Lower leg skin (tissue), 4 donors: ENCODE data around the gene ZFAND6. TPM values are rescaled to one million over a fixed set of nuclear protein-coding genes. Genes with fewer than 3 reads are reported as not detected.

ENCODE experiments used
- DNase-seq, 2 donors: peaks; one replicate each; pipeline ENCODE4 v3.0.0-alpha.2; 2019; ENCODE audit warnings: low spot score in 2 of 2
- H3K4me3 ChIP-seq: fragments of 200-600 bp; sonication (generic); 2 replicates; pipeline ENCODE4 v1.5.1; 2017; ENCODE audit warnings: mild to moderate bottlenecking, low read depth; ENCODE audit not compliant: poor library complexity, severe bottlenecking
- POLR2A ChIP-seq, 2 donors: fragments of 450-650 bp; IDR thresholded peaks; one replicate each; pipeline ENCODE4 v1.6.1; 2016 to 2017; ENCODE audit warnings: antibody characterized with exemption in 2 of 2, mild to moderate bottlenecking in 1 of 2, moderate library complexity in 1 of 2
- WGBS, 2 donors: methylation state at CpG; one replicate each; pipeline ENCODE4 v1.1.5; 2018; 5-methylcytosine and 5-hydroxymethylcytosine counted together
- intact Hi-C: fragments of 100-400 bp; cut with DNase I; formaldehyde crosslinking; loops from one replicate; pipeline ENCODE4 v1.15.0; 2023; ENCODE audit warnings: low total_unique reads
- total RNA-seq, 4 donors: library from RNA; depleted of rRNA; stranded (reverse); fragments of >200 nt; gene quantifications; one replicate each; pipeline ENCODE4 v1.1.0, GENCODE V29; 2016
- TF ChIP-seq, protein P1 (sequence below), 3 donors: fragments of 450-650 bp; IDR thresholded peaks; one replicate each; pipeline ENCODE4 v1.5.1; 2016; ENCODE audit warnings: antibody characterized with exemption in 3 of 3, mild to moderate bottlenecking in 3 of 3, moderate library complexity in 2 of 3

ZFAND6 gene
- total RNA-seq, 4 donors from 2014 or later, result 95.6 to 139 (median 107) TPM

DNA sequence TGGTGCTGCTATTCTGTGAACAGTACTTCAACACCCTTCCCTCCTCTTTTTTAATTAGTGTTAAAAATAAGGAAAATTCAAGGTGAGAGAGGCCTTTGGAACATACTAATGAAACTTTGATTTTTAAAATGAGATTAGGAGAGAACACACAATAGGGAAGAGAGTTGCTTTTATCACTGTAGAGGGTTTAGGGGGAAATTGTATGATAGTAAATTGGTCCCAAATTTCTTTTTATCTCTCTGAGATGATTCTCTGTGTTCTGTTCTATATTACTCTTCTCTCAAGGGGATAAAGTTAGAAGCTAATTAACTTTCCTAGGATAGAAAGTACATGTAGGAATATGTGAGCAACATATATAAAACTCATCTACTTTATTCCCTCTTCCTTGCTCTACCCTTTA is 40.8 kb downstream of the ZFAND6 start:
- H3K4me3 ChIP-seq, result no peak overlapping the region
- no peak for DNase-seq
- no peak for TF ChIP-seq POLR2A (IDR thresholded peaks at IDR 0.05)
- TF ChIP-seq, protein P1, sequence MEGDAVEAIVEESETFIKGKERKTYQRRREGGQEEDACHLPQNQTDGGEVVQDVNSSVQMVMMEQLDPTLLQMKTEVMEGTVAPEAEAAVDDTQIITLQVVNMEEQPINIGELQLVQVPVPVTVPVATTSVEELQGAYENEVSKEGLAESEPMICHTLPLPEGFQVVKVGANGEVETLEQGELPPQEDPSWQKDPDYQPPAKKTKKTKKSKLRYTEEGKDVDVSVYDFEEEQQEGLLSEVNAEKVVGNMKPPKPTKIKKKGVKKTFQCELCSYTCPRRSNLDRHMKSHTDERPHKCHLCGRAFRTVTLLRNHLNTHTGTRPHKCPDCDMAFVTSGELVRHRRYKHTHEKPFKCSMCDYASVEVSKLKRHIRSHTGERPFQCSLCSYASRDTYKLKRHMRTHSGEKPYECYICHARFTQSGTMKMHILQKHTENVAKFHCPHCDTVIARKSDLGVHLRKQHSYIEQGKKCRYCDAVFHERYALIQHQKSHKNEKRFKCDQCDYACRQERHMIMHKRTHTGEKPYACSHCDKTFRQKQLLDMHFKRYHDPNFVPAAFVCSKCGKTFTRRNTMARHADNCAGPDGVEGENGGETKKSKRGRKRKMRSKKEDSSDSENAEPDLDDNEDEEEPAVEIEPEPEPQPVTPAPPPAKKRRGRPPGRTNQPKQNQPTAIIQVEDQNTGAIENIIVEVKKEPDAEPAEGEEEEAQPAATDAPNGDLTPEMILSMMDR (IDR thresholded peaks at IDR 0.05), result no peak
- intact Hi-C loops, result no loop called here

DNA sequence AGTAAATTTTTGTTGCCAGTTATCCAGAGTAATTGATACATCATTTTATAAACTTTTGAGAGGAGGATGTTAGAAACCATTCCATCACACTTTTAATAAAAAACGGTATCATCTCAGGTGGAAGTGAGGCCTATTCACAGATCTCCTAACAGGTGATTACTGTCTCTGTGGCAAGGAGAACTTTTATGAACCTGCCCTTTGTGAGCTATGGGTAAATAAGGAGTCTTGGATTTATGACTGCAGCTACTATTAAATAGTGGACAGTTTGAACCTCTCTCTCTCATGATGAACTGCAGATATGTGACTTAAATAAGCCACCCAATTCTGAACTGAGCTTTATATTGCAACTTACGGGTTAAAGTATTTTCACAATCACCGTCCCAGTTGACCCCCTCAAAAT is 45.7 kb downstream of the ZFAND6 start:
- TF ChIP-seq, protein P1 (IDR thresholded peaks at IDR 0.05), result no peak
- no peak for TF ChIP-seq POLR2A (IDR thresholded peaks at IDR 0.05)
- H3K4me3 ChIP-seq, result no peak overlapping the region
- intact Hi-C loops, result no loop called here
- DNase-seq, result no peak
- 88 to 93% methylated on average over 3 of the region's 3 CpGs for WGBS, 2 donors

DNA sequence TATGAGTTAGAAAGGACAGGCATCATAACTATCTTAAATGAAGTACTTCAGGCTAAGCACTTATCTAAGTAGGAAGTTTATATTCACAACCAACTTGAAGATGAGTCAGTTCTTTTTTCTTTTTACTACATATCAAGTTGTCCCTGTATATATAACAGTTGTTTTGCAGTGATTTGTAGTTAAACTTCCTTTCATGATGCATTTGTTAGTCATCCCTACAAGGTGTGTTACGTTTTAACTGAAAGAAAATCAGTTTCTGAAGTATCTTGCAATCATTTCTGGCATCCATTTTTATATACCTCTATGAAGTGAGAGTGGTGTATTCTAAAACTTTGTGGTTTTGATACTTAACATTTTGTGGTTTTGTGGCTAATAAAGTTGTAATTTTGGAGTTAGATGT is 46.1 kb downstream of the ZFAND6 start:
- intact Hi-C loops, result no loop called here
- DNase-seq, result no peak
- 51 to 62% methylated on average over 1 of the region's 1 CpG for WGBS, 2 donors
- TF ChIP-seq, protein P1 (IDR thresholded peaks at IDR 0.05), result no peak
- no peak for TF ChIP-seq POLR2A (IDR thresholded peaks at IDR 0.05)
- no peak overlapping the region for H3K4me3 ChIP-seq

DNA sequence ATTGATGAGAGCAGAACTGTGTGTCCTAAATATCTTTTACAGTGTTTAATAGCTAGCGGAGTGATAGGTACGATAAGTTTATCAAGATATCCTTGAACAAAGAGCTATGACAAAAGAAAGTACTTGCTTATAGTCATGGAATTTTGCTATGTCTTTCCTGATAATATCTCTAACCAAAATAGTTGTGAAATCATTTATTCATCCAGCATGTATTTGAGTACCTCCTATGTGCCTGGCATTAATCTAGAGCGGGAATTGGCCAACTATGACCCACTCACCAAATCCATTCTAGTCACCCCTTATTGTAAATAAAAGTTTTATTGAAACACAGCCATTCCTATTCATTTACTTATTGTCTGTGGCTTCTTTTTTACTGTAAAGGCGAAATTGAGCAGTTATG is 46.6 kb downstream of the ZFAND6 start:
- intact Hi-C loops, result no loop called here
- no peak for TF ChIP-seq POLR2A (IDR thresholded peaks at IDR 0.05)
- H3K4me3 ChIP-seq, result no peak overlapping the region
- 85 to 90% methylated on average over 4 of the region's 4 CpGs for WGBS, 2 donors
- DNase-seq, result no peak

DNA sequence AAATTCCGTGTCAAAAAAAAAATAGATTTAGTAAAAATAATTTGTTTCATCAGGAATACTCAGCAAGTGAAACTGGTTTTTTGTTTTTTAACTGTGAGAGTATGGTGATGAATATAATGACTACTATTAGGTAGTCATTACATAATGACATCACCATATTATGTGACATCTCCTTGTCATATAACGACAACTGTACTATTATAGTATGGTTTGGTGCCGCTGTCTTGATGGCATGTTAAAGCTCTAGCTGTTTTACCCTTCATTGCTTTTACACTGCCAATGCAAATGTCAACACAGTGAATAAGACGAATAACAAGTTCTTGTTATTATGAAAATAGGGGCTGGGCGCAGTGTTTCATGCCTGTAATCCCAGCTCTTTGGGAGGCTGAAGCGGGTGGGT is 47.7 kb downstream of the ZFAND6 start:
- 94 to 95% methylated on average over 6 of the region's 6 CpGs for WGBS, 2 donors
- TF ChIP-seq, protein P1 (IDR thresholded peaks at IDR 0.05), result no peak
- TF ChIP-seq POLR2A (IDR thresholded peaks at IDR 0.05), result no peak
- H3K4me3 ChIP-seq, result no peak overlapping the region
- intact Hi-C loops, result no loop called here
- no peak for DNase-seq

DNA sequence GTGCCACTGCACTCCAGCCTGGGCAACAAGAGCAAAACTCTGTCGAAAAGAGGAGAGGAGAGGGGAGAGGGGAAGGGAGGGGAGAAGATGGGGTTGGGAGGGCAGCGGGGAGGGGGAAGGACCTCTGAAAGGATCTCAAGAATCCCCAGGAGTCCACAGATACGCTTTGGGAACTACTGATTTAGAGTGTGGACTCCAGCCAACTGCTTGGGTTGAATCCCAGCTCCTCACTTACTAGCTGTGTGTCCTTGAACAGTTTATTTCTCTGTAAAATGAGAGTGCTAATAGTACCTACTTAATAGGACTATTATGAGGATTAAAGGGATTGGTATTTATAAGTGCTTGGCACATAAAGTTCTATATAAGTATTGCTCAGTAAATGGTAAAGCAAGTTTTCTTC is 48.3 kb downstream of the ZFAND6 start:
- WGBS, 2 donors, result 60 to 61% methylated on average over 2 of the region's 3 CpGs

More for the DNA sequence above, 48.3 kb downstream of the ZFAND6 start:
- H3K4me3 ChIP-seq, result no peak overlapping the region
- intact Hi-C loops, result no loop called here
- no peak for DNase-seq
- TF ChIP-seq, protein P1 (IDR thresholded peaks at IDR 0.05), result no peak
- TF ChIP-seq POLR2A (IDR thresholded peaks at IDR 0.05), result no peak
